ENCODE results near the gene SRGAP1.

GRCh38 chr12:63990828-63991547, 146.5 kb downstream of the SRGAP1 start:
- TF ChIP-seq, protein P1, sequence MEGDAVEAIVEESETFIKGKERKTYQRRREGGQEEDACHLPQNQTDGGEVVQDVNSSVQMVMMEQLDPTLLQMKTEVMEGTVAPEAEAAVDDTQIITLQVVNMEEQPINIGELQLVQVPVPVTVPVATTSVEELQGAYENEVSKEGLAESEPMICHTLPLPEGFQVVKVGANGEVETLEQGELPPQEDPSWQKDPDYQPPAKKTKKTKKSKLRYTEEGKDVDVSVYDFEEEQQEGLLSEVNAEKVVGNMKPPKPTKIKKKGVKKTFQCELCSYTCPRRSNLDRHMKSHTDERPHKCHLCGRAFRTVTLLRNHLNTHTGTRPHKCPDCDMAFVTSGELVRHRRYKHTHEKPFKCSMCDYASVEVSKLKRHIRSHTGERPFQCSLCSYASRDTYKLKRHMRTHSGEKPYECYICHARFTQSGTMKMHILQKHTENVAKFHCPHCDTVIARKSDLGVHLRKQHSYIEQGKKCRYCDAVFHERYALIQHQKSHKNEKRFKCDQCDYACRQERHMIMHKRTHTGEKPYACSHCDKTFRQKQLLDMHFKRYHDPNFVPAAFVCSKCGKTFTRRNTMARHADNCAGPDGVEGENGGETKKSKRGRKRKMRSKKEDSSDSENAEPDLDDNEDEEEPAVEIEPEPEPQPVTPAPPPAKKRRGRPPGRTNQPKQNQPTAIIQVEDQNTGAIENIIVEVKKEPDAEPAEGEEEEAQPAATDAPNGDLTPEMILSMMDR (IDR thresholded peaks at IDR 0.05) = no peak
- TF ChIP-seq POLR2A (IDR thresholded peaks at IDR 0.05) = no peak
- TF ChIP-seq EP300 (IDR thresholded peaks at IDR 0.05) = no peak
